Skeletal muscle tissue (tissue), 4 donors: ENCODE data around the gene DLG2. TPM values are rescaled to one million over a fixed set of nuclear protein-coding genes. Genes with fewer than 3 reads are reported as not detected.

Experiments used
- H3K27ac ChIP-seq: one replicate; pipeline ENCODE4 v1.7.0; 2013; ENCODE audit warnings: mild to moderate bottlenecking, low read depth, low read length, inconsistent platforms
- H3K27me3 ChIP-seq, 3 donors: one replicate each; pipeline ENCODE4 v1.7.0; 2013; ENCODE audit warnings: low read length in 3 of 3; ENCODE audit not compliant: control insufficient read depth in 3 of 3, insufficient read depth in 3 of 3
- H3K36me3 ChIP-seq, 3 donors: one replicate each; pipeline ENCODE4 v1.7.0; 2013; ENCODE audit warnings: low read length in 3 of 3; ENCODE audit not compliant: control insufficient read depth in 3 of 3, insufficient read depth in 3 of 3
- H3K4me1 ChIP-seq, 3 donors: one replicate each; pipeline ENCODE4 v1.7.0; 2013; ENCODE audit warnings: low read length in 3 of 3, mild to moderate bottlenecking in 3 of 3; ENCODE audit not compliant: control insufficient read depth in 3 of 3, insufficient read depth in 3 of 3
- H3K4me3 ChIP-seq, 3 donors: one replicate each; pipeline ENCODE4 v1.7.0; 2013; ENCODE audit warnings: low read length in 3 of 3
- H3K9ac ChIP-seq, 3 donors: one replicate each; pipeline ENCODE4 v1.7.0; 2013; ENCODE audit warnings: low read length in 3 of 3, mild to moderate bottlenecking in 3 of 3, moderate library complexity in 2 of 3, low read depth in 1 of 3
- H3K9me3 ChIP-seq, 3 donors: one replicate each; pipeline ENCODE4 v1.7.0; 2013; ENCODE audit warnings: low read length in 3 of 3; ENCODE audit not compliant: control insufficient read depth in 3 of 3
- total RNA-seq: library from RNA; depleted of rRNA; stranded (reverse); fragments of >200 nt; gene quantifications from one replicate; pipeline ENCODE4 v1.2.3, GENCODE V29; 2014
- donor health status: Osteomylitis.

The DLG2 gene
- total RNA-seq, 1 donor from 2014 or later: 18.3 TPM

GRCh38 chr11:83571302-83571701 is 2055.8 kb downstream of the DLG2 start:
- Histone ChIP-seq H3K4me3 (no peak overlapping the region), H3K9me3 (no peaks in the 10 kb centered on the region), H3K9ac (no peak overlapping the region), H3K4me1 (no peaks in the 10 kb centered on the region), H3K36me3 (no peaks in the 10 kb centered on the region), H3K27me3 (no peaks in the 10 kb centered on the region), H3K27ac (no peak overlapping the region)

- no peak overlapping the region for H3K4me3 ChIP-seq
- no peaks in the 10 kb centered on the region for H3K4me1 ChIP-seq
- H3K36me3 ChIP-seq: no peaks in the 10 kb centered on the region
Observed at GRCh38 chr11:83569134-83569805, 2057.9 kb downstream of the DLG2 start.

GRCh38 chr11:83568516-83568915 is 2058.6 kb downstream of the DLG2 start:
- H3K4me3 ChIP-seq: no peak overlapping the region
- H3K36me3 ChIP-seq: no peaks in the 10 kb centered on the region
- H3K4me1 ChIP-seq: no peaks in the 10 kb centered on the region
- no peak overlapping the region for H3K9ac ChIP-seq
- H3K9me3 ChIP-seq: no peaks in the 10 kb centered on the region
- H3K27ac ChIP-seq: no peak overlapping the region
- no peaks in the 10 kb centered on the region for H3K27me3 ChIP-seq

More at GRCh38 chr11:83569134-83569805, 2057.9 kb downstream of the DLG2 start:
- no peaks in the 10 kb centered on the region for H3K27me3 ChIP-seq
- no peaks in the 10 kb centered on the region for H3K9me3 ChIP-seq
- no peak overlapping the region for H3K9ac ChIP-seq
- H3K27ac ChIP-seq: no peak overlapping the region

GRCh38 chr11:83566950-83567349 is 2060.2 kb downstream of the DLG2 start:
- no peak overlapping the region for H3K4me3 ChIP-seq
- H3K9me3 ChIP-seq: no peaks in the 10 kb centered on the region
- H3K9ac ChIP-seq: no peak overlapping the region
- H3K27ac ChIP-seq: no peak overlapping the region
- no peaks in the 10 kb centered on the region for H3K27me3 ChIP-seq
- H3K4me1 ChIP-seq: no peaks in the 10 kb centered on the region
- no peaks in the 10 kb centered on the region for H3K36me3 ChIP-seq

GRCh38 chr11:83564870-83565269 is 2062.3 kb downstream of the DLG2 start:
- H3K4me3 ChIP-seq: no peak overlapping the region
- no peaks in the 10 kb centered on the region for H3K27me3 ChIP-seq
- no peaks in the 10 kb centered on the region for H3K9me3 ChIP-seq
- no peak overlapping the region for H3K27ac ChIP-seq
- no peaks in the 10 kb centered on the region for H3K36me3 ChIP-seq
- no peaks in the 10 kb centered on the region for H3K4me1 ChIP-seq
- no peak overlapping the region for H3K9ac ChIP-seq

- Histone ChIP-seq H3K27ac (no peak overlapping the region), H3K36me3 (no peaks in the 10 kb centered on the region), H3K9me3 (no peaks in the 10 kb centered on the region)
Observed at GRCh38 chr11:83558281-83558680, 2068.9 kb downstream of the DLG2 start.

GRCh38 chr11:83557653-83558052 is 2069.5 kb downstream of the DLG2 start:
- Histone ChIP-seq H3K9ac (no peak overlapping the region), H3K27me3 (no peaks in the 10 kb centered on the region), H3K4me3 (no peak overlapping the region), H3K4me1 (no peaks in the 10 kb centered on the region), H3K27ac (no peak overlapping the region), H3K9me3 (no peaks in the 10 kb centered on the region), H3K36me3 (no peaks in the 10 kb centered on the region)

More at GRCh38 chr11:83558281-83558680, 2068.9 kb downstream of the DLG2 start:
- Histone ChIP-seq H3K9ac (no peak overlapping the region), H3K4me3 (no peak overlapping the region), H3K4me1 (no peaks in the 10 kb centered on the region), H3K27me3 (no peaks in the 10 kb centered on the region)

GRCh38 chr11:83554876-83555275 is 2072.3 kb downstream of the DLG2 start:
- H3K4me3 ChIP-seq: no peak overlapping the region
- no peak overlapping the region for H3K27ac ChIP-seq
- H3K27me3 ChIP-seq: no peaks in the 10 kb centered on the region
- no peaks in the 10 kb centered on the region for H3K4me1 ChIP-seq
- H3K36me3 ChIP-seq: no peaks in the 10 kb centered on the region
- H3K9ac ChIP-seq: no peak overlapping the region
- H3K9me3 ChIP-seq: no peaks in the 10 kb centered on the region

GRCh38 chr11:83549984-83550667 is 2077.0 kb downstream of the DLG2 start:
- no peak overlapping the region for H3K27ac ChIP-seq

GRCh38 chr11:83546368-83546767 is 2080.8 kb downstream of the DLG2 start:
- no peaks in the 10 kb centered on the region for H3K9me3 ChIP-seq
- H3K4me1 ChIP-seq: no peaks in the 10 kb centered on the region
- no peak overlapping the region for H3K27ac ChIP-seq
- H3K9ac ChIP-seq: no peak overlapping the region
- H3K36me3 ChIP-seq: no peaks in the 10 kb centered on the region
- H3K27me3 ChIP-seq: no peaks in the 10 kb centered on the region
- H3K4me3 ChIP-seq: no peak overlapping the region

More at GRCh38 chr11:83549984-83550667, 2077.0 kb downstream of the DLG2 start:
- H3K4me3 ChIP-seq: no peak overlapping the region
- no peaks in the 10 kb centered on the region for H3K27me3 ChIP-seq
- H3K36me3 ChIP-seq: no peaks in the 10 kb centered on the region
- H3K4me1 ChIP-seq: no peaks in the 10 kb centered on the region
- H3K9ac ChIP-seq: no peak overlapping the region
- no peaks in the 10 kb centered on the region for H3K9me3 ChIP-seq
